Vagina (tissue), 2 donors: Measurements from ENCODE around the gene PTPRG. TPM values are rescaled to one million over a fixed set of nuclear protein-coding genes. Genes with fewer than 3 reads are reported as not detected.

Source experiments
- DNase-seq, 2 donors: peaks; one replicate each; pipeline ENCODE4 v3.0.0-alpha.2; 2017; ENCODE audit errors: extremely low spot score in 2 of 2
- H3K27ac ChIP-seq: fragments of 200-600 bp; sonication (generic); one replicate; pipeline ENCODE4 v1.5.1; 2019
- H3K27me3 ChIP-seq: fragments of 200-600 bp; sonication (generic); one replicate; pipeline ENCODE4 v1.5.1; 2019
- H3K36me3 ChIP-seq, 2 donors: fragments of 200-600 bp; sonication (generic); one replicate each; pipeline ENCODE4 v1.5.1; 2017 to 2019
- H3K4me1 ChIP-seq: fragments of 200-600 bp; sonication (generic); one replicate; pipeline ENCODE4 v1.5.1; 2019
- H3K4me3 ChIP-seq, 2 donors: fragments of 200-600 bp; sonication (generic); 1 replicate in 1 of 2; 2 replicates in 1 of 2; pipeline ENCODE4 v1.5.1; 2016 to 2019
- H3K9me3 ChIP-seq: fragments of 200-600 bp; sonication (generic); one replicate; pipeline ENCODE4 v1.5.1; 2019
- CTCF ChIP-seq, 3 experiments: fragments of 450-650 bp in 2 of 3; fragments of 200-600 bp in 1 of 3; sonication (generic) in 1 of 3; IDR thresholded peaks; one replicate each; pipeline ENCODE4 v1.5.1; 2017 to 2019; ENCODE audit warnings: antibody characterized with exemption in 3 of 3, mild to moderate bottlenecking in 2 of 3, moderate library complexity in 2 of 3
- POLR2A ChIP-seq, 2 donors: fragments of 450-650 bp; IDR thresholded peaks; one replicate each; pipeline ENCODE4 v1.6.1; 2017; ENCODE audit warnings: antibody characterized with exemption in 2 of 2, mild to moderate bottlenecking in 2 of 2, moderate library complexity in 2 of 2
- POLR2AphosphoS5 ChIP-seq, 2 donors: sonication (generic); formaldehyde crosslinking; IDR thresholded peaks; one replicate each; pipeline ENCODE4 v1.9.0; 2017; ENCODE audit warnings: antibody characterized with exemption in 2 of 2, mild to moderate bottlenecking in 2 of 2, low read depth in 1 of 2; ENCODE audit not compliant: insufficient read depth in 1 of 2
- intact Hi-C: fragments of 100-400 bp; cut with DNase I; formaldehyde crosslinking; loops from one replicate; pipeline ENCODE4 v1.15.1; 2023
- total RNA-seq: library from RNA; depleted of rRNA; stranded (reverse); fragments of >200 nt; gene quantifications from one replicate; pipeline ENCODE4 v1.2.3, GENCODE V29; 2016

PTPRG gene
- total RNA-seq, 1 donor from 2014 or later = 47.6 TPM

GRCh38 chr3:61808999-61809398 lies 247.6 kb downstream of the PTPRG start:
- peaks cover 45% of the 10 kb centered on the region for H3K4me1 ChIP-seq
- H3K36me3 ChIP-seq = no peaks in the 10 kb centered on the region
- no peaks in the 10 kb centered on the region for H3K27me3 ChIP-seq
- TF ChIP-seq CTCF (IDR thresholded peaks at IDR 0.05) = no peak
- no peak for TF ChIP-seq POLR2AphosphoS5 (IDR thresholded peaks at IDR 0.05; ENCODE audit: insufficient read depth in 1 of 2, low read depth in 1 of 2)
- TF ChIP-seq POLR2A (IDR thresholded peaks at IDR 0.05) = no peak
- intact Hi-C loops = no loop called here
- H3K9me3 ChIP-seq = no peaks in the 10 kb centered on the region
- DNase-seq = no peak
- peak overlapping the region; percentile 36 for H3K27ac ChIP-seq
- no peak overlapping the region for H3K4me3 ChIP-seq

- H3K4me3 ChIP-seq = no peak overlapping the region
- no peak for DNase-seq
- peaks cover 44% of the 10 kb centered on the region for H3K4me1 ChIP-seq
- H3K36me3 ChIP-seq = no peaks in the 10 kb centered on the region
- H3K9me3 ChIP-seq = no peaks in the 10 kb centered on the region
- intact Hi-C loops = no loop called here
- H3K27me3 ChIP-seq = no peaks in the 10 kb centered on the region
- H3K27ac ChIP-seq = no peak overlapping the region
- TF ChIP-seq POLR2A (IDR thresholded peaks at IDR 0.05) (no peak), POLR2AphosphoS5 (IDR thresholded peaks at IDR 0.05; ENCODE audit: insufficient read depth in 1 of 2, low read depth in 1 of 2) (no peak), CTCF (IDR thresholded peaks at IDR 0.05) (no peak)
Measured at GRCh38 chr3:61809879-61810278, 248.5 kb downstream of the PTPRG start.

- no peak for DNase-seq
- Histone ChIP-seq H3K27ac (no peak overlapping the region), H3K4me3 (no peak overlapping the region), H3K27me3 (no peaks in the 10 kb centered on the region), H3K4me1 (peaks cover 34% of the 10 kb centered on the region), H3K9me3 (no peaks in the 10 kb centered on the region), H3K36me3 (no peaks in the 10 kb centered on the region)
- intact Hi-C loops = no loop called here
- no peak for TF ChIP-seq CTCF (IDR thresholded peaks at IDR 0.05)
Measured at GRCh38 chr3:61810953-61811497, 249.7 kb downstream of the PTPRG start.

GRCh38 chr3:61811652-61812051 lies 250.3 kb downstream of the PTPRG start:
- Histone ChIP-seq H3K27ac (no peak overlapping the region), H3K4me3 (no peak overlapping the region), H3K9me3 (no peaks in the 10 kb centered on the region), H3K4me1 (peaks cover 34% of the 10 kb centered on the region), H3K36me3 (no peaks in the 10 kb centered on the region), H3K27me3 (no peaks in the 10 kb centered on the region)
- intact Hi-C loops = no loop called here
- TF ChIP-seq POLR2AphosphoS5 (IDR thresholded peaks at IDR 0.05; ENCODE audit: insufficient read depth in 1 of 2, low read depth in 1 of 2) (no peak), CTCF (IDR thresholded peaks at IDR 0.05) (no peak)
- DNase-seq = no peak

GRCh38 chr3:61812085-61812484 lies 250.7 kb downstream of the PTPRG start:
- intact Hi-C loops = no loop called here
- peaks cover 34% of the 10 kb centered on the region for H3K4me1 ChIP-seq
- TF ChIP-seq POLR2A (IDR thresholded peaks at IDR 0.05) (no peak), POLR2AphosphoS5 (IDR thresholded peaks at IDR 0.05; ENCODE audit: insufficient read depth in 1 of 2, low read depth in 1 of 2) (no peak), CTCF (IDR thresholded peaks at IDR 0.05) (no peak)
- H3K27me3 ChIP-seq = no peaks in the 10 kb centered on the region
- no peaks in the 10 kb centered on the region for H3K36me3 ChIP-seq
- DNase-seq = no peak
- no peak overlapping the region for H3K4me3 ChIP-seq
- no peaks in the 10 kb centered on the region for H3K9me3 ChIP-seq
- H3K27ac ChIP-seq = no peak overlapping the region
